ENCODE results near the gene TMEM41B. TPM values are rescaled to one million over a fixed set of nuclear protein-coding genes. Genes with fewer than 3 reads are reported as not detected.

TMEM41B gene
- total RNA-seq, 1 experiment from 2014 or later = 110 TPM

GRCh38 chr11:9347100-9347499, 32.7 kb upstream of the TMEM41B start:
- Histone ChIP-seq H3K36me3 (ENCODE audit: control insufficient read depth, insufficient read depth, low read length) (no peaks in the 10 kb centered on the region), H3K4me3 (ENCODE audit: low read depth, low read length) (no peak overlapping the region), H3K4me1 (no peaks in the 10 kb centered on the region; the same call in 1 of the 2 replicates), H3K27me3 (replicated peaks; ENCODE audit: control insufficient read depth, insufficient read depth, low read length) (no peaks in the 10 kb centered on the region), H3K9me3 (no peaks in the 10 kb centered on the region; the same call in 1 of the 2 replicates)
- TF ChIP-seq CTCF (IDR thresholded peaks at IDR 0.05; ENCODE audit: insufficient read depth in 1 of 2, low read depth in 1 of 2, low read length in 1 of 2, severe bottlenecking in 1 of 2, unreplicated experiment in 1 of 2) = no peak
- no peaks in the 10 kb centered on the region for H3K9me3 Mint-ChIP-seq (ENCODE audit: unreplicated experiment)
- no peak overlapping the region for H3K4me3 Mint-ChIP-seq (ENCODE audit: unreplicated experiment)
- H3K4me1 Mint-ChIP-seq (ENCODE audit: low read depth, unreplicated experiment) = peaks cover 18% of the 10 kb centered on the region
- no peak overlapping the region for H3K27ac Mint-ChIP-seq (ENCODE audit: unreplicated experiment)
- POLR2A ChIA-PET = no interaction called here
- CTCF ChIA-PET = no interaction called here
- intact Hi-C loops (cut with micrococcal nuclease; ENCODE audit: unreplicated experiment) = no loop called here
- H3K36me3 Mint-ChIP-seq (ENCODE audit: insufficient read depth, unreplicated experiment) = no peaks in the 10 kb centered on the region
- no peak for DNase-seq
- H3K27me3 Mint-ChIP-seq (ENCODE audit: insufficient read depth, unreplicated experiment) = no peaks in the 10 kb centered on the region
- no TSS peak for BruUV-seq (replicated peaks)

- intact Hi-C loops (cut with micrococcal nuclease; ENCODE audit: unreplicated experiment) = no loop called here
- BruUV-seq (replicated peaks) = no TSS peak
- H3K27me3 ChIP-seq (replicated peaks; ENCODE audit: control insufficient read depth, insufficient read depth, low read length) = no peaks in the 10 kb centered on the region
- H3K4me3 Mint-ChIP-seq (ENCODE audit: unreplicated experiment) = no peak overlapping the region
- H3K4me1 Mint-ChIP-seq (ENCODE audit: low read depth, unreplicated experiment) = peaks cover 11% of the 10 kb centered on the region
- H3K9me3 ChIP-seq = no peaks in the 10 kb centered on the region
- H3K36me3 Mint-ChIP-seq (ENCODE audit: insufficient read depth, unreplicated experiment) = no peaks in the 10 kb centered on the region
- ChIA-PET POLR2A (no interaction called here), CTCF (no interaction called here)
- no peaks in the 10 kb centered on the region for H3K27me3 Mint-ChIP-seq (ENCODE audit: insufficient read depth, unreplicated experiment)
- no peaks in the 10 kb centered on the region for H3K36me3 ChIP-seq (ENCODE audit: control insufficient read depth, insufficient read depth, low read length)
- TF ChIP-seq CTCF (IDR thresholded peaks at IDR 0.05; ENCODE audit: insufficient read depth in 1 of 2, low read depth in 1 of 2, low read length in 1 of 2, severe bottlenecking in 1 of 2, unreplicated experiment in 1 of 2) = no peak
- no peak overlapping the region for H3K4me3 ChIP-seq (ENCODE audit: low read depth, low read length)
- no peaks in the 10 kb centered on the region for H3K4me1 ChIP-seq
- H3K27ac Mint-ChIP-seq (ENCODE audit: unreplicated experiment) = no peak overlapping the region
- H3K9me3 Mint-ChIP-seq (ENCODE audit: unreplicated experiment) = no peaks in the 10 kb centered on the region
- DNase-seq = no peak
These were observed 29.8 kb upstream of the TMEM41B start for GRCh38 chr11:9344061-9344680.

GRCh38 chr11:9341638-9342178, 27.3 kb upstream of the TMEM41B start:
- CTCF ChIA-PET = interaction anchor here (0.6 kb wide), 1 partner anchor 227 kb away, joined by 3 read pairs; no protein-coding TSS in a partner anchor
- POLR2A ChIA-PET = no interaction called here
- no peak for TF ChIP-seq CTCF (IDR thresholded peaks at IDR 0.05; ENCODE audit: insufficient read depth in 1 of 2, low read depth in 1 of 2, low read length in 1 of 2, severe bottlenecking in 1 of 2, unreplicated experiment in 1 of 2)
- no peaks in the 10 kb centered on the region for H3K27me3 ChIP-seq (replicated peaks; ENCODE audit: control insufficient read depth, insufficient read depth, low read length)
- BruUV-seq (replicated peaks) = no TSS peak
- no peaks in the 10 kb centered on the region for H3K4me1 ChIP-seq
- no peaks in the 10 kb centered on the region for H3K27me3 Mint-ChIP-seq (ENCODE audit: insufficient read depth, unreplicated experiment)
- H3K9me3 Mint-ChIP-seq (ENCODE audit: unreplicated experiment) = no peaks in the 10 kb centered on the region
- intact Hi-C loops (cut with micrococcal nuclease; ENCODE audit: unreplicated experiment) = no loop called here
- no peaks in the 10 kb centered on the region for H3K36me3 Mint-ChIP-seq (ENCODE audit: insufficient read depth, unreplicated experiment)
- H3K4me1 Mint-ChIP-seq (ENCODE audit: low read depth, unreplicated experiment) = peaks cover 11% of the 10 kb centered on the region
- no peaks in the 10 kb centered on the region for H3K9me3 ChIP-seq
- no peak overlapping the region for H3K4me3 ChIP-seq (ENCODE audit: low read depth, low read length)
- no peak overlapping the region for H3K27ac Mint-ChIP-seq (ENCODE audit: unreplicated experiment)
- no peak for DNase-seq
- H3K4me3 Mint-ChIP-seq (ENCODE audit: unreplicated experiment) = no peak overlapping the region
- H3K36me3 ChIP-seq (ENCODE audit: control insufficient read depth, insufficient read depth, low read length) = no peaks in the 10 kb centered on the region
